Neuronal stem cell (in vitro differentiated cells): Measurements from ENCODE around the gene KLK6.
"Not testable (repeated sequence)": the region's sequence is repeated elsewhere in the genome, so short reads cannot be mapped to it uniquely, and the experiment has no call there.

Experiments
- DNase-seq: peaks from one replicate; pipeline ENCODE4 v3.0.0-alpha.2; 2013; ENCODE audit warnings: low spot score
- H2AFZ ChIP-seq: one replicate; pipeline ENCODE4 v1.6.1; 2013; ENCODE audit warnings: mild to moderate bottlenecking, low read length, inconsistent platforms
- H2AK5ac ChIP-seq: 2 replicates; pipeline ENCODE4 v1.6.1; 2013; ENCODE audit warnings: low read depth, mild to moderate bottlenecking, inconsistent platforms, low read length, moderate library complexity, mixed read lengths
- H2BK120ac ChIP-seq: 2 replicates; pipeline ENCODE4 v1.6.1; 2013; ENCODE audit warnings: low read depth, mild to moderate bottlenecking, inconsistent platforms, low read length, moderate library complexity, mixed read lengths
- H2BK12ac ChIP-seq: one replicate; pipeline ENCODE4 v1.6.1; 2013; ENCODE audit warnings: low read length, inconsistent platforms
- H2BK15ac ChIP-seq: 2 replicates; pipeline ENCODE4 v1.6.1; 2013; ENCODE audit warnings: mild to moderate bottlenecking, low read length, inconsistent platforms, mixed read lengths
- H2BK5ac ChIP-seq: one replicate; pipeline ENCODE4 v1.6.1; 2013; ENCODE audit warnings: inconsistent platforms, mild to moderate bottlenecking, low read length, moderate library complexity
- H3K14ac ChIP-seq: one replicate; pipeline ENCODE4 v1.6.1; 2013; ENCODE audit warnings: low read length, inconsistent platforms
- H3K18ac ChIP-seq: 2 replicates; pipeline ENCODE4 v1.6.1; 2013; ENCODE audit warnings: low read length, inconsistent platforms
- H3K23ac ChIP-seq: 2 replicates; pipeline ENCODE4 v1.6.1; 2013; ENCODE audit warnings: low read depth, mild to moderate bottlenecking, mixed read lengths, low read length, inconsistent platforms; ENCODE audit not compliant: poor library complexity
- H3K27ac ChIP-seq: replicated peaks from 3 replicates; pipeline ENCODE4 v1.5.1; 2013; ENCODE audit warnings: low read length, inconsistent platforms
- H3K27me3 ChIP-seq, 3 experiments: 2 replicates each; pipeline ENCODE4 v1.6.1; 2013; ENCODE audit warnings: low read length in 3 of 3, mild to moderate bottlenecking in 2 of 3, inconsistent platforms in 1 of 3, low read depth in 1 of 3, mixed read lengths in 1 of 3, moderate library complexity in 1 of 3; ENCODE audit not compliant: control insufficient read depth in 3 of 3, insufficient read depth in 3 of 3
- H3K36me3 ChIP-seq, 2 donors: replicated peaks in 1 of 2; 2 replicates each; pipeline ENCODE4 v1.6.1; 2013; ENCODE audit warnings: low read length in 2 of 2; ENCODE audit not compliant: control insufficient read depth in 2 of 2, insufficient read depth in 2 of 2
- H3K4ac ChIP-seq: 2 replicates; pipeline ENCODE4 v1.6.1; 2013; ENCODE audit warnings: inconsistent platforms, mild to moderate bottlenecking, low read length, moderate library complexity
- H3K4me1 ChIP-seq, 2 donors: 1 replicate in 1 of 2; 2 replicates in 1 of 2; pipeline ENCODE4 v1.6.1; 2013; ENCODE audit warnings: low read length in 2 of 2, low read depth in 1 of 2; ENCODE audit not compliant: control insufficient read depth in 2 of 2, insufficient read depth in 1 of 2
- H3K4me2 ChIP-seq: one replicate; pipeline ENCODE4 v1.6.1; 2013; ENCODE audit warnings: mild to moderate bottlenecking, low read length, inconsistent platforms; ENCODE audit not compliant: insufficient read depth, poor library complexity, severe bottlenecking
- H3K4me3 ChIP-seq, 2 donors: 2 replicates each; pipeline ENCODE4 v1.5.1; 2013; ENCODE audit warnings: low read length in 2 of 2, mild to moderate bottlenecking in 2 of 2, inconsistent platforms in 1 of 2, moderate library complexity in 1 of 2
- H3K79me1 ChIP-seq: one replicate; pipeline ENCODE4 v1.6.1; 2013; ENCODE audit warnings: low read depth, mild to moderate bottlenecking, inconsistent platforms, low read length, moderate library complexity
- H3K9ac ChIP-seq: one replicate; pipeline ENCODE4 v1.6.1; 2013; ENCODE audit warnings: mild to moderate bottlenecking, low read depth, low read length, inconsistent platforms; ENCODE audit not compliant: poor library complexity
- H3K9me3 ChIP-seq, 2 donors: replicated peaks in 1 of 2; 2 replicates each; pipeline versions ENCODE3 to v1.6.1; 2013; ENCODE audit warnings: low read length in 2 of 2, mild to moderate bottlenecking in 2 of 2, inconsistent platforms in 1 of 2, low read depth in 1 of 2, mixed read lengths in 1 of 2, moderate library complexity in 1 of 2; ENCODE audit not compliant: control insufficient read depth in 2 of 2, insufficient read depth in 1 of 2
- H4K8ac ChIP-seq: one replicate; pipeline ENCODE4 v1.6.1; 2013; ENCODE audit warnings: low read depth, mild to moderate bottlenecking, inconsistent platforms, low read length, moderate library complexity
- H4K91ac ChIP-seq: one replicate; pipeline ENCODE4 v1.6.1; 2013; ENCODE audit warnings: low read length, low read depth, mild to moderate bottlenecking, inconsistent platforms; ENCODE audit not compliant: poor library complexity
- WGBS, 2 donors: extraction: QIAGEN DNeasy Blood & Tissue Kit; methylation state at CpG; one replicate each; pipeline ENCODE4 v1.1.7; 2013; ENCODE audit warnings: missing lambda C conversion rate in 2 of 2, mixed read lengths in 1 of 2; ENCODE audit not compliant: insufficient read length in 2 of 2, insufficient replicate concordance in 1 of 2; ENCODE audit errors: extremely low coverage in 2 of 2; 5-methylcytosine and 5-hydroxymethylcytosine counted together

The KLK6 gene

GRCh38 chr19:50994129-50994528, 24.7 kb upstream of the KLK6 start:
- H3K9me3 ChIP-seq: no peaks in the 10 kb centered on the region
- no peak overlapping the region for H3K4me2 ChIP-seq
- H3K36me3 ChIP-seq: no peaks in the 10 kb centered on the region
- DNase-seq: no peak
- no peak overlapping the region for H2AK5ac ChIP-seq
- no peak overlapping the region for H3K23ac ChIP-seq
- H3K4me1 ChIP-seq: no peaks in the 10 kb centered on the region
- no peak overlapping the region for H3K4me3 ChIP-seq
- no peak overlapping the region for H3K18ac ChIP-seq
- WGBS, 2 donors: no CpG with 5 or more reads among the region's 2 CpGs
- no peak overlapping the region for H3K14ac ChIP-seq
- H3K4ac ChIP-seq: no peak overlapping the region
- no peak overlapping the region for H2BK120ac ChIP-seq
- no peak overlapping the region for H2BK5ac ChIP-seq
- H3K27me3 ChIP-seq: peaks cover 0 to 5% (median 0%) of the 10 kb centered on the region in 3 experiments
- no peak overlapping the region for H4K91ac ChIP-seq
- H2BK15ac ChIP-seq: no peak overlapping the region
- H2BK12ac ChIP-seq: no peak overlapping the region
- H3K27ac ChIP-seq: no peak overlapping the region
- H3K79me1 ChIP-seq: no peaks in the 10 kb centered on the region
- no peak overlapping the region for H3K9ac ChIP-seq
- peak overlapping the region; percentile 48 for H2AFZ ChIP-seq
- H4K8ac ChIP-seq: no peak overlapping the region

DNA sequence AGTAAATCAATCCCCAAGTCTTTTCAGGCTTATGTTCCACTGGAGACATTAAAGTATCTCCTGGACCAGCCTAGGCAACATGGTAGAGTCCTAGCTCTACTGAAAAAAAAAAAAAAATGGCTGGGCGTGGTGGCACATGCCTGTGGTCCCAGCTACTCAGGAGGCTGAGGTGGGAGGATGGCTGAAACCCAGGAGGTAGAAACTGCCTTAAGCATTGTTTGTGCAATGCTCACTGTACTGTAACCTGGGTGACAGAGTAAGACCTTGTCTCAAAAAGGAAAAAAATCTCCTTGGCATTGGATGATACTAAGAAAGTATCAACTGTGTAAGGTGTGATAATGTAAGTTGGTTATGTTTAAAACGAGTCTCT, 23.3 kb upstream of the KLK6 start:
- no peak overlapping the region for H3K27ac ChIP-seq
- no peak overlapping the region for H4K91ac ChIP-seq

GRCh38 chr19:50984416-50984815, 15.0 kb upstream of the KLK6 start:
- H3K27me3 ChIP-seq: peaks cover 0 to 10% (median 6%) of the 10 kb centered on the region in 3 experiments

More for the DNA sequence above, 23.3 kb upstream of the KLK6 start:
- Histone ChIP-seq H3K4me2 (no peak overlapping the region), H2AK5ac (no peak overlapping the region), H3K4ac (no peak overlapping the region), H3K18ac (no peak overlapping the region), H3K9me3 (peaks cover 0 to 2% of the 10 kb centered on the region in 2 donors), H2AFZ (no peak overlapping the region), H3K79me1 (no peaks in the 10 kb centered on the region), H2BK120ac (no peak overlapping the region), H2BK12ac (no peak overlapping the region), H3K23ac (no peak overlapping the region), H2BK15ac (no peak overlapping the region), H3K4me1 (no peaks in the 10 kb centered on the region), H3K27me3 (peaks cover 0 to 2% (median 0%) of the 10 kb centered on the region in 3 experiments), H2BK5ac (no peak overlapping the region), H4K8ac (no peak overlapping the region), H3K9ac (no peak overlapping the region), H3K36me3 (no peaks in the 10 kb centered on the region), H3K4me3 (no peak overlapping the region), H3K14ac (no peak overlapping the region)
- no CpG with 5 or more reads among the region's 2 CpGs for WGBS, 2 donors
- no peak for DNase-seq

DNA sequence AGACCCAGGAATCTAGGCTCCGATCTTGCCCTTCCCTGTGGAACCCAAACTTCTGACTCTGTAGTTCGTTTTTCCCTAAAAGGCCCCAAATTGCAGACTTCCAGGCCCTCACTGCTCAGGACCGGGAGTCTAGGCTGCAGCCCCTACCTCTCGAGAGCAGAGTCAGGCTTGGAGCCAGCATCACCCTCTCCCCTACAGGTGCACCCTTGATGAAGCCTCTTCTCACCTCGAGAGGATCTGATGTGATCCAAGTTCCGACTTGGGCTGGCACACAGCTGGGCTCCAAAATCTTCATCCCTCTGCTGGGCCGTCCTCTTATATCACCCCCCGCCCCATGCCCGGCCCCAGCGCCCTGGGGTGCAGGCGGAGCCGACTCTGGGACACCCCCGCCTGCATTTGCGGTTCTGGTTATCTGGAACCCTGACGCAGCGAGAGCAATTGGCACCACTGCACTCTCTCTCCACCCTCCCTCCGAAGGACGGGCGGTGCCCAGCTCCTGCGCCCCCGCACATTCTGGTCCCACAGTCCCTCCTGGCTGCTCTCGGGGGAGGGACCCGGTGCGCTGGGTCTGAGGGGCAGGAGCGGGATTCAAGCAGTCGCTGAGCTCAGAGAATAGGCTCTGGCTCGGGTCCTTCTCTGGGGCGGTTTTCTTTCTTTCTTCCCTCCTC, 14.4 kb upstream of the KLK6 start, which contains the start of gene KLK7:
KLK7 (minus strand) TSS at position 293 of the 668 bp plus-strand sequence. CDS start 1,518 bp downstream, outside the sequence.
- no peak within 1 kb of the TSS for H4K8ac ChIP-seq
- DNase-seq: no peak
- peak within 1 kb of the TSS; percentile 40 for H3K4me2 ChIP-seq
- H3K23ac ChIP-seq: no peak within 1 kb of the TSS
- no peak within 1 kb of the TSS for H2BK120ac ChIP-seq
- H2AFZ ChIP-seq: no peak within 1 kb of the TSS
- peak within 1 kb of the TSS; percentile 90 for H3K18ac ChIP-seq
- peaks cover 0 to 10% (median 6%) of the 10 kb centered on the region in 3 experiments for H3K27me3 ChIP-seq
- no peaks in the 10 kb centered on the region for H3K36me3 ChIP-seq
- H3K9me3 ChIP-seq: peaks cover 0 to under 1% of the 10 kb centered on the region in 2 donors
- H3K4me1 ChIP-seq: peaks cover 0 to 12% of the 10 kb centered on the region in 2 donors
- H2BK12ac ChIP-seq: peak within 1 kb of the TSS; percentile 98
- no peak within 1 kb of the TSS for H3K14ac ChIP-seq
- no peak within 1 kb of the TSS for H2BK5ac ChIP-seq
- WGBS, 2 donors: no CpG with 5 or more reads among the region's 28 CpGs
- peak within 1 kb of the TSS; percentile 10 for H2AK5ac ChIP-seq
- no peak within 1 kb of the TSS for H3K9ac ChIP-seq
- peak within 1 kb of the TSS in 1 of 2 donors; percentile 46 for H3K4me3 ChIP-seq
- no peak within 1 kb of the TSS for H3K4ac ChIP-seq
- H3K27ac ChIP-seq: no peak within 1 kb of the TSS
- H3K79me1 ChIP-seq: no peaks in the 10 kb centered on the region
- H4K91ac ChIP-seq: no peak within 1 kb of the TSS
- no peak within 1 kb of the TSS for H2BK15ac ChIP-seq

More at GRCh38 chr19:50984416-50984815, 15.0 kb upstream of the KLK6 start:
- H3K9me3 ChIP-seq, H3K4me2 ChIP-seq, H2BK5ac ChIP-seq, H2BK120ac ChIP-seq, H3K27ac ChIP-seq, H3K4me3 ChIP-seq, H3K9ac ChIP-seq, H2BK15ac ChIP-seq, H4K91ac ChIP-seq, H3K4me1 ChIP-seq, H2AFZ ChIP-seq, H3K23ac ChIP-seq, DNase-seq, H3K36me3 ChIP-seq, H2BK12ac ChIP-seq, H2AK5ac ChIP-seq, H4K8ac ChIP-seq, H3K14ac ChIP-seq, H3K79me1 ChIP-seq, H3K4ac ChIP-seq: not testable (repeated sequence)
- H3K18ac ChIP-seq: peak overlapping the region; percentile 64
- no CpG with 5 or more reads among the region's 14 CpGs for WGBS, 2 donors
